ENCODE data around the gene SP2. TPM values are rescaled to one million over a fixed set of nuclear protein-coding genes. Genes with fewer than 3 reads are reported as not detected.

SP2 gene
- total RNA-seq, 1 donor from 2014 or later, result 1.6 TPM

GRCh38 chr17:47901423-47901822, 5.4 kb downstream of the SP2 start:
- peak overlapping the region; percentile 38 for H3K4me2 ChIP-seq
- H3K4me1 ChIP-seq, result peaks cover 32% of the 10 kb centered on the region
- Mint-ChIP-seq H3K36me3 (peaks cover 11% of the 10 kb centered on the region), H3K9me3 (no peaks in the 10 kb centered on the region), H3K4me3 (no peak overlapping the region), H3K4me1 (peaks cover 32% of the 10 kb centered on the region), H3K27ac (peak overlapping the region; percentile 29), H3K27me3 (ENCODE audit: insufficient read depth, low read depth) (peaks cover 3% of the 10 kb centered on the region)
- TF ChIP-seq EZH2phosphoT487 (IDR thresholded peaks at IDR 0.05), result no peak
- TF ChIP-seq EZH2 (IDR thresholded peaks at IDR 0.05), result no peak
- TF ChIP-seq CTCF (IDR thresholded peaks at IDR 0.05), result no peak
- no peaks in the 10 kb centered on the region for H3K9me3 ChIP-seq (ENCODE audit: low read depth)
- no peak overlapping the region for H3K27ac ChIP-seq
- no peaks in the 10 kb centered on the region for H3K36me3 ChIP-seq
- peaks cover 34% of the 10 kb centered on the region for H4K20me1 ChIP-seq (ENCODE audit: low read depth)
- peaks cover 13% of the 10 kb centered on the region for H3F3A ChIP-seq (ENCODE audit: low read depth)
- H3K27me3 ChIP-seq, result no peaks in the 10 kb centered on the region
- H3K79me2 ChIP-seq (ENCODE audit: low read depth), result peaks cover 72% of the 10 kb centered on the region
- DNase-seq (ENCODE audit: low spot score), result no peak
- H3K9ac ChIP-seq, result no peak overlapping the region
- no peak overlapping the region for H3K4me3 ChIP-seq
- no peak overlapping the region for H2AFZ ChIP-seq (replicated peaks)

GRCh38 chr17:47902039-47902744, 6.2 kb downstream of the SP2 start:
- peak overlapping the region; percentile 29 for H3K27ac Mint-ChIP-seq
- Histone ChIP-seq H3K4me2 (peak overlapping the region; percentile 38), H3K27ac (no peak overlapping the region)

GRCh38 chr17:47905221-47905733, 9.2 kb downstream of the SP2 start:
- H3K27ac ChIP-seq, result peak overlapping the region; percentile 77
- H3K4me1 Mint-ChIP-seq, result peaks cover 17% of the 10 kb centered on the region
- peak overlapping the region; percentile 35 for H3K4me2 ChIP-seq
- peaks cover 5% of the 10 kb centered on the region for H3K27me3 Mint-ChIP-seq (ENCODE audit: insufficient read depth, low read depth)
- DNase-seq (ENCODE audit: low spot score), result peak; percentile 49
- H2AFZ ChIP-seq (replicated peaks), result no peak overlapping the region
- no peaks in the 10 kb centered on the region for H3K36me3 ChIP-seq
- H3K36me3 Mint-ChIP-seq, result peaks cover 12% of the 10 kb centered on the region
- TF ChIP-seq CTCF (IDR thresholded peaks at IDR 0.05), result no peak
- no peak for TF ChIP-seq EZH2phosphoT487 (IDR thresholded peaks at IDR 0.05)
- no peaks in the 10 kb centered on the region for H3K27me3 ChIP-seq
- H3K4me3 ChIP-seq, result no peak overlapping the region
- no peak overlapping the region for H3K9ac ChIP-seq
- peaks cover 22% of the 10 kb centered on the region for H3K4me1 ChIP-seq
- peaks cover 32% of the 10 kb centered on the region for H4K20me1 ChIP-seq (ENCODE audit: low read depth)
- H3K4me3 Mint-ChIP-seq, result no peak overlapping the region
- H3K27ac Mint-ChIP-seq, result no peak overlapping the region
- H3K9me3 Mint-ChIP-seq, result no peaks in the 10 kb centered on the region
- peaks cover 41% of the 10 kb centered on the region for H3K79me2 ChIP-seq (ENCODE audit: low read depth)
- no peaks in the 10 kb centered on the region for H3K9me3 ChIP-seq (ENCODE audit: low read depth)
- H3F3A ChIP-seq (ENCODE audit: low read depth), result peaks cover 9% of the 10 kb centered on the region

More at GRCh38 chr17:47902039-47902744, 6.2 kb downstream of the SP2 start:
- no peaks in the 10 kb centered on the region for H3K36me3 ChIP-seq
- H3K9ac ChIP-seq, result no peak overlapping the region
- no peaks in the 10 kb centered on the region for H3K27me3 ChIP-seq
- peak overlapping the region; percentile 7 for H3K4me3 Mint-ChIP-seq
- peaks cover 34% of the 10 kb centered on the region for H4K20me1 ChIP-seq (ENCODE audit: low read depth)
- no peak overlapping the region for H2AFZ ChIP-seq (replicated peaks)
- peaks cover 13% of the 10 kb centered on the region for H3F3A ChIP-seq (ENCODE audit: low read depth)
- TF ChIP-seq EZH2 (IDR thresholded peaks at IDR 0.05) (no peak), EZH2phosphoT487 (IDR thresholded peaks at IDR 0.05) (no peak)
- H3K36me3 Mint-ChIP-seq, result peaks cover 11% of the 10 kb centered on the region
- H3K27me3 Mint-ChIP-seq (ENCODE audit: insufficient read depth, low read depth), result peaks cover 3% of the 10 kb centered on the region
- H3K9me3 ChIP-seq (ENCODE audit: low read depth), result no peaks in the 10 kb centered on the region
- peaks cover 28% of the 10 kb centered on the region for H3K4me1 ChIP-seq
- DNase-seq (ENCODE audit: low spot score), result peak; percentile 50
- H3K79me2 ChIP-seq (ENCODE audit: low read depth), result peaks cover 67% of the 10 kb centered on the region
- H3K4me3 ChIP-seq, result no peak overlapping the region
- H3K9me3 Mint-ChIP-seq, result no peaks in the 10 kb centered on the region
- H3K4me1 Mint-ChIP-seq, result peaks cover 28% of the 10 kb centered on the region

DNA sequence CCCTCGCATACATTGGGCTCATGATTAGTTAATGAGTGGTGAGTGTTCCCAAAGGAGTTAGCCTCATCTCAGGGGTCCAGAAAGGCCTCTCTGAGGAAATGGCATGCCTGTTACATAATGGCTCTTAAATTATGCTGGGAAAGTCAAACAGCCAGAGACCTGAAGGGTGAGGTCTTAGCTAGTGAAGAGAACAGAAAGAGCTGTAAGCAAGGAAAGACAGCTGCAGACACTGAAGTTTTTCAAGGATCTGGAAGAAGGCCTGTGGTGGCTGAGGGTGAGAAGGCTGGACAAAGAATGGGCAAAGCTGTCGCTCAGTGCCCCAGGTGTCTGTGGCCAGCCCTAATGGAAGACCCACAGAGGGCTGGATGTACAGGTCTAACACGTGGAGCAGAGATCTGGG, 10.4 kb downstream of the SP2 start:
- H3K27ac Mint-ChIP-seq, result no peak overlapping the region
- Histone ChIP-seq H3K4me2 (no peak overlapping the region), H3K9me3 (ENCODE audit: low read depth) (no peaks in the 10 kb centered on the region), H2AFZ (replicated peaks) (no peak overlapping the region), H3K4me1 (peaks cover 20% of the 10 kb centered on the region), H3F3A (ENCODE audit: low read depth) (peaks cover 9% of the 10 kb centered on the region), H3K4me3 (no peak overlapping the region), H3K27ac (no peak overlapping the region), H3K36me3 (no peaks in the 10 kb centered on the region), H3K27me3 (no peaks in the 10 kb centered on the region), H3K79me2 (ENCODE audit: low read depth) (peaks cover 34% of the 10 kb centered on the region), H4K20me1 (ENCODE audit: low read depth) (peaks cover 26% of the 10 kb centered on the region), H3K9ac (no peak overlapping the region)
- no peaks in the 10 kb centered on the region for H3K9me3 Mint-ChIP-seq
- TF ChIP-seq CTCF (IDR thresholded peaks at IDR 0.05) (no peak), EZH2phosphoT487 (IDR thresholded peaks at IDR 0.05) (no peak), EZH2 (IDR thresholded peaks at IDR 0.05) (no peak)
- H3K36me3 Mint-ChIP-seq, result peaks cover 12% of the 10 kb centered on the region
- peaks cover 8% of the 10 kb centered on the region for H3K27me3 Mint-ChIP-seq (ENCODE audit: insufficient read depth, low read depth)
- peaks cover 11% of the 10 kb centered on the region for H3K4me1 Mint-ChIP-seq
- no peak for DNase-seq (ENCODE audit: low spot score)
- no peak overlapping the region for H3K4me3 Mint-ChIP-seq

All from neural progenitor cell (in vitro differentiated cells).